Measurements from ENCODE around the gene HMGN3.
"Not testable (repeated sequence)": the region's sequence is repeated elsewhere in the genome, so short reads cannot be mapped to it uniquely, and the experiment has no call there.

HMGN3 gene

DNA sequence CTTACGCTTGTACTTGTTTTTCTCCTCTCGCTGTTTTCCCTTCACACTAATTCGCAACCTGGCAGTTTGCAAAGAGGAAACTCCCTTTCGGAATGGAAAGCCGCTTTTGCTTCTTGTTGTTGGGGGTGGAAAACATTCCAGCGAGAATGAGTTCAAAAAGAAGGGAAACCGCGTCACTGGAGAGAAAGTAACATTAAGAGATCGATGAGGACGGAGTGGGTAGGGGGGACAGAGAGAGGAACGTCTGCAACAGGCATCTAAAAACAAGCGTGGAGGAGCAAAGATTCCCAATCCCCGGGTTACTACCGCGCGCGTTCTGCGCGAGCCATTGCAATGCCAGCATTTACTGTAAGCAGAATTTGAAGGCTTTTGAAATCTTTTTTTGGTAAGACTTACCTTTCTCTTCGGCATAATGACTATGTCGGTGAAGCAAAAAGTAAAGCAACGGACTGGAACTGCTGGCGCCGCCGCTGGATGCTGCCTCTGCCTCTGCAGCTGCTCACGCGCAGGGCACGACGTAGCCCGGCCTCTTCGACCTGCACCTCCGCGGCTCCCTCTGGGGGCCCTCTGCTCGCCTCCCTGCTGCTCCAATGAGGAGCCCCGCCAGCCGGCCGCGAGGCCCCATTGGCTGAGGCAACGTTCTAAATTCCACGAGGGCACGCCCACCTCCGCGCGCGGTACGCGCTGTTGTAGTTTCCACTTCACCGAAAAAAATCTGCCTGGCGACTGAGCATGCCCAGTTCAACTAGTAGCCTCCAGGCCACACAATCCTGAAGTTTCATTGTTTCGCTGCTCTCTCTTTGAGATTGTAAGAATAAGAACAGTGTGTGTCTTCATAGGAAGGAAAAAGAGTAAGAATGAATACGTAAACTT is at the start of gene HMGN3:
Gene HMGN3, minus strand, starts transcription at position 533 of the 873 bp plus-strand sequence.
- peak; percentile 84 to 89 for DNase-seq (ENCODE audit: low read depth in 2 of 2, low spot score in 1 of 2)

DNA sequence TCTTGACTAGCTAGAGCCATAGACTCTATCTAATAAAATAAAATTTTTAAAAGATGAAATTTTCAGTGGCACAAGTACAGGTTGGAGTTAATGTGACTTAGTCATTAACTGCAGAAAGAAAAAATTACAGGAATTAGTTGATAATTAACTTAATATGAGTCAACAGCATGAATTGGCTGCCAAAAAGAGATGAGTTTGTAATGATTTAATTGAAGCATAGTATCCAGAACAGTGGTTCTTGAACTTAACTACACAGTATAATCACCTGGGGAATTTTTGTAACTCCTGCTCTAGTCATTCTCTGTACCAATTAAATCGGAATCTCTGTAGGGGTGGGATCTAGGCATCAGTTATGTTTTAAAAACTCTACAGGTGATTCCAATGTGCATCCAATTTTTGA is 46.3 kb upstream of the HMGN3 start:
- no peak for DNase-seq (ENCODE audit: low read depth in 2 of 2, low spot score in 1 of 2)

DNA sequence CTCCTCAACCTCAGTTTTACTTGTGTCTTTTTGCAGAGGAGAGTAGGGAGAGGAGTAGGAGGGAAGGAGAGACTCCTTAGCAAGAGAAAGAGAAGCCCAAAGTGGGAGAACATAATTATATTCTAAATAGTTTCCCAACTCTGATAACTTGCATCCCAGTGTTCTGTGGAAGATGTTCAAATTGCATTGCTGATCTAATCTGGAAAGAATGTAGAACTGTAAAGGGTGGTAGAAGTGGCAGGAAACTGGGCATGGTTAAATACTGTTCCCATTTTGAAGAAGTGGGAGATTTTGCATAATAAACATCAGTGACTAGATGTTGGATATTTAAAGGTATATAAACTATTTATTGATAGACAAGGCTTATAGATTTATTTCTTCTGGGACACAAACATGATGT is 42.6 kb upstream of the HMGN3 start:
- DNase-seq (ENCODE audit: low read depth in 2 of 2, low spot score in 1 of 2), result no peak

DNA sequence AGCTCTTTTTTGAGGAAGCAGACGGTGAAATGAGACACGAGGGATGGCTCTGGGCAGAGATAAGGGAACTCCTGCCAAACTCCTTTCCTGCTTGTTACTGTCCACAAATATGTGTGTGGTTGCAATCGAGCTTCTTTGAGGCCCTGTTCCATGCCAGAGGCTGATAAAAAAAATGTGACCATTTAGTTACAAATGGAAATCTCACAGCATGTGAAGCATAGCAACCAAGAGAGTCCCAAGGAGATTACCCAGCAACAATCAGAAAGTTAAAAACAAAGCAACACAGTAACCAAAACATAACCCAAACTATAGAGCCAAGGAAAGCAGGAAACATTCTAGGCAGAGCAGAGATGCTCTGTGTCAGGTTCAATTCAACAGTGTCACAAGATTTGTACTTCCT is 35.4 kb upstream of the HMGN3 start:
- DNase-seq (ENCODE audit: low read depth in 2 of 2, low spot score in 1 of 2), result no peak

DNA sequence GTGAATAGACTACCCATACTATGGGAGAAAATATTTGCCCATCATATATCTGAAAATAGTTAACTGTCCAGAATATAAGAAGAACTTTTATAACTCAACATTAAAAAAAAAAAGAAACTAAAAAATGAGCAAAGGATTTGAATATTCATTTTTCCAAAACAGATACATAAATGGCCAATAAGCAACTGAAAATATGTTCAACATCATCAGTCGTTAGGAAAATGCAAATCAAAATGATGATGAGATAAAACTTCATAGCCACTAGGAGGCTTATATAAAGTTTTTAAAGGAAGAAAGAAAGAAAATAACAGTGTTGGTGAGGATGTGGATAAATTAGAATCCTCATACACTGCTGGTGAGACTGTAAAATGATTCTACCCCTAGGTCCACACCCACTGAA is 32.6 kb upstream of the HMGN3 start:
- DNase-seq (ENCODE audit: low read depth in 2 of 2, low spot score in 1 of 2), result no peak

DNA sequence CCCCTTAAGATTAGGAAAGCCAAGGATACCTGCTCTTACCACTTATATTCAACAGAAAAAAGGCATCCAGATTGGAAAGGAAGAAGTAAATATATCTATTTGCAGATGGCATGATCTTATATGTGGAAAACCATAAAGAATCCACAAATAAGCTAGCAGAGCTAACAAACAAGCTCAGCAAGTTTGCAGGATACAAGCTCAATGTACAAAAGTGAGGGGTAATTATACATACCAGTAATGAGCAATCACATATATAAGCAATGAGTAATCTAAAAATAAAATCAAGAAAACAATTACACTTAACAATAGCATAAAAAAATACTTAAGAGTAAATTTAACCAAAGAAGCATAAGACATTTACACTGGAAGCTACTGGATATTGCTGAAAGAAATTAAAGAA is 31.6 kb upstream of the HMGN3 start:
- no peak for DNase-seq (ENCODE audit: low read depth in 2 of 2, low spot score in 1 of 2)

DNA sequence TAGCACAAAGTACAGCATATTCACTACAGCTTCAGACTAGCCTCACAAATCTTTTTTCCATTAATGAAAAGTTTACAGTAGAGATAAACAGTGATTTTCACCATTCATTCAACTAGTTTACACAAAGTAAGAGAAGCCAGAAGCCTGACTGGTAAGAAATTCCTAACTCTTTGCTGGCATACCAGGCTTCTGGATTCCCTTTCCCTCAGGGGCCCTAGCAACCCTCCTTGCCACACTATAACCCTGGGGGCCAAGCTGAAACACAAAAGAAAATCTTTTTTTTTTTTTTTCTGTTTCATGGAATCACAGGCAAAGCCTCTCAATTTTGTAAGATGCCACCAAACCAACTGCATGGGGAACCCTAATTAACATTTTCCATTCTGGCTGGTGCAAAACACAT is 28.9 kb upstream of the HMGN3 start:
- DNase-seq (ENCODE audit: low read depth in 2 of 2, low spot score in 1 of 2), result no peak

DNA sequence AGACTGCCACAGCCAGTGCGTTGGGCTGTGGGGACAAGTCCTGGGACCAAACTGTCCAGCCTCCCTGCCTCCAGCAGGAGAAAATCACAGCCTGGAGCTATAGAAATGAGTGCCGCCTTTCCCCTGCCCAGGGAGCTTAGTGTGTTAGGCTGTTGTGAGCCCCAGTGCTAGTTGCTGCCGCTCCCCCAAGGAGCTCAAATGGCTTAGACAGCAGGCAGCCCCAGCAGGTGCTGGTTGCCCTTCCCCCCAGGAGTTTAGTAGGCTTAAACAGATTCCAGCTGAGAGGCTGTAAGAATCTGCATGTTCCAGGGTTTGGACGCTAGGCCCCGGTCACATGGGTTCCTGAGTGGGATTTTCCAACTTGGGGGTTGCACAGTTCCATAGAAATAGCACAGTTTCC is 27.2 kb upstream of the HMGN3 start:
- no peak for DNase-seq (ENCODE audit: low read depth in 2 of 2, low spot score in 1 of 2)

DNA sequence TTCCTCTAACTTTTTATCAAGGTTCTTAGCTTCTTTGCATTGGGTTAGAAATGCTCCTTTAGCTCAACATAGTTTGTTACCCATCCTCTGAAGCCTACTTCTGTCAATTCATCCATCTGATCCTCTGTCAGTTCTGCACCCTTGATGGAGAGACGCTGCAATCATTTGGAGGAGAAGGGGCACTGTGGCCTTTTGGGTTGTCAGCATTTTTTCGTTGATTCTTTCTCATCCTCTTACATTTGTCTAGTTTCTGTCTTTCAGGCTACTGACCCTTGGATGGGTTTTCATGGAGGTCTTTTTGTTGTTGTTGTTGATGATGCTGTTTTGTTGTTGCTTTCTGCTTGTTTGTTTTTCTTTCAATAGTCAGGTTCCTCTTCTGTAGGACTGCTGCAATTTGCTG is 26.3 kb upstream of the HMGN3 start:
- DNase-seq (ENCODE audit: low read depth in 2 of 2, low spot score in 1 of 2), result no peak

DNA sequence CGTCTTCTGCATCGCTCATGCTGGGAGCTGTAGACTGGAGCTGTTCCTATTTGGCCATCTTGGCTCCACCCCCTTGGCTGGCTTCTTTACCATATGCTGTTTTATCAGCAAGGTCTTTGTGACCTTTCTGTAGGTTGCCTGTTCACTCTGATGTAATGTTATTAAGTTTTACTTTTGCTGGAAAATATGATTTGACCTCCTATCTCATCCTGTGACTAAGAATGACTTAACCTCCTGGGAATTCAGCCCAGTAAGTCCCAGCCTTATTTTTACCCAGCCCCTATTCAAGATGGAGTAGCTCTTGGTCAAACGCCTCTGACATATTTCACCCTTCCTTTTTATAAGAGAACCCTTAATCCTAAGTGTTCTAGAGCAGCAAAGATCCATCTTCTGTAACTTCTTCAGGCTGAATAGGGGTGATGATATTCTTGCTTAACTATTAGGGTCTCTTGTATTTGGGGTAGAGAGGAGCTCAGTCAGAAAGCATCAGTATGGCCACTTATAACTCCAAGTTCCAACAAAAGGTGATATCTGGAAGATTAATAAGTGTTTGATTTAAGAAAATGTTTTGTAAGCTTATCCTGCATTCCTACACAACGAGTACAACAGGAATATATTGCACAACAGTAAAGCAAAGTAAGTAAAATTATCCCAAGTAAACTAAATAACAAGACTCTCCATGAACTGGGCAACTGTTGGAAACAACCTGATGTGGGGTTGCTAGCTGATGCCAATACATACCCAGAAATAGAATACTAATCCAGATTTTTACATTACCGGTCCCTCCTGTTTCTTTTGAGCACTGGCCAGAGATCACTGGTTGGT is 23.1 kb upstream of the HMGN3 start:
- no peak for DNase-seq (ENCODE audit: low read depth in 2 of 2, low spot score in 1 of 2)

DNA sequence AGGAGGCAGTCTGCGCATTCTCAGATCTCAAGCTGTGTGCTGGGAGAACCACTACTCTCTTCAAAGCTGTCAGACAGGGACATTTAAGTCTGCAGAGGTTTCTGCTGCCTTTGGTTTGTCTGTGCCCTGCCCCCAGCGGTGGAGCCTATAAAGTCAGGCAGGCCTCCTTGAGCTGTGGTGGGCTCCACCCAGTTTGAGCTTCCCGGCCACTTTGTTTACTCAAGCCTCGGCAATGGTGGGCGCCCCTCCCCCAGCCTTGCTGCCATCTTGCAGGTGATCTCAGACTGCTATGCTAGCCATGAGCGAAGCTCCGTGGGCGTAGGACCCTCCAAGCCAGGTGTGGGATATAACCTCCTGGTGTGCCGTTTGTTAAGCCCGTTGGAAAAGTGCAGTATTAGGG is 22.3 kb upstream of the HMGN3 start:
- DNase-seq (ENCODE audit: low read depth in 2 of 2, low spot score in 1 of 2), result not testable (repeated sequence)

DNA sequence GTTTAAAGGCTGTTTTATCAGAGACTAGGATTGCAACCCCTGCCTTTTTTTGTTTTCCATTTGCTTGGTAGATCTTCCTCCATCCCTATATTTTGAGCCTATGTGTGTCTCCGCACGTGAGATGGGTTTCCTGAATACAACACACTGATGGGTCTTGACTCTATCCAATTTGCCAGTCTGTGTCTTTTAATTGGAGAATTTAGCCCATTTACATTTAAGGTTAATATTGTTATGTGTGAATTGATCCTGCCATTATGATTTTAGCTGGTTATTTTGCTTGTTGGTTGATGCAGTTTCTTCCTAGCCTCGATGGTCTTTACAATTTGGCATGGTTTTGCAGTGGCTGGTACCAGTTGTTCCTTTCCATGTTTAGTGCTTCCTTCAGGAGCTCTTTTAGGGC is 20.6 kb upstream of the HMGN3 start:
- not testable (repeated sequence) for DNase-seq (ENCODE audit: low read depth in 2 of 2, low spot score in 1 of 2)

DNA sequence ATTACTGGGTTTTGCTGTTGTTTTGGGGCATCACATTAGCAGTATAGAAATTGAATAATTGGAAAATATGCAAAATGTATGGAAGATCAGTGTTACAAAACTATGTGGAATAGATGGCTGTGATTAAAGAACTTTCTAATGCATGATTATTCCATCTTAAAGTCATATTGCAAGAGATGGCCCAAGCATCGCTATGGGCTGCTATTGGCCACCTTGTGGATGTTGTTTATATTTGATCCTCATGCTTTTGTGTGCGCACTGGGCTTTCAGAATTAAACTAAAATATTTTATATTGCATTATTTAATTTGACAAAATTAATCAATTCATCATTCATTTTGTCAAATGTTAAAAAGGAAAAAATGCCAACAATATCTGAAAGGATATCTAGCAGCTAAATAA is 16.1 kb upstream of the HMGN3 start:
- no peak for DNase-seq (ENCODE audit: low read depth in 2 of 2, low spot score in 1 of 2)

DNA sequence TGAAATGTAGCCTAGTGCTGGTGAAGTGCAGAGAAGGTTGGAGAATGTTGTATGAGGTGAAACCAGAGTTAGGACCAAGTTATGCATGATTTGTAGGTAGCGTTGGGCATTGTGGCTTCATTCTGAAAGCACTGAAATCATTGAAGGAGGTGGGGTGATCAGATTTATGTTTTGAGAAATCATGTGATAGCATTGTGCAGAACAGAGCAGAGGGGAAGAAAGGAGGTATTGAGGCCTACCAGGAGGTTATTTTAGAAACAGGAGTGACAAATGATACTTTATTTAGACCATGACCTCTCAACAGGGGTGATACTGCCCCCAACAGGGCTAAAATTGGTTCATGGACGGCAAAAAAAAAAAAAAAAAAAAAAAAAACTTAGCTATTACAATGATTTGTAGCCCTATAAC is 15.6 kb upstream of the HMGN3 start:
- no peak for DNase-seq (ENCODE audit: low read depth in 2 of 2, low spot score in 1 of 2)

DNA sequence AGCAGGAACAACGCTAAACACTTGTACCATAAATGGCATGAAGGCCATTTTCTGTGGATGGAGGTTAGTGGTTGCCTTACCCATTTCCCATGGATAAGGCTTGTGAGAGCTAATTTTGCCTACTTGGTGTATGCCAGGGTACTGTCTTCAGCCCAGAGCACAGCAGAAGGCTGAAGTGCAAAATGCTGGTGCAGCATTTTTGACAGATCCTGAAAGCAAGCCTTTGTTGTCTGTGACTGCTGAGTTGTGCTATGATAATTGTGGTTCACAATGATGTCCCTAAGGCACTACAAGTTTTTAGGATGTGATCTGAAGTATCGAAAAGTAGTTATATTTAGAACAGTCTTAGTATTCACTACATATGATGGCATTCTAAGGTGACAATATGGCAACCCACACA is 14.7 kb upstream of the HMGN3 start:
- no peak for DNase-seq (ENCODE audit: low read depth in 2 of 2, low spot score in 1 of 2)

DNA sequence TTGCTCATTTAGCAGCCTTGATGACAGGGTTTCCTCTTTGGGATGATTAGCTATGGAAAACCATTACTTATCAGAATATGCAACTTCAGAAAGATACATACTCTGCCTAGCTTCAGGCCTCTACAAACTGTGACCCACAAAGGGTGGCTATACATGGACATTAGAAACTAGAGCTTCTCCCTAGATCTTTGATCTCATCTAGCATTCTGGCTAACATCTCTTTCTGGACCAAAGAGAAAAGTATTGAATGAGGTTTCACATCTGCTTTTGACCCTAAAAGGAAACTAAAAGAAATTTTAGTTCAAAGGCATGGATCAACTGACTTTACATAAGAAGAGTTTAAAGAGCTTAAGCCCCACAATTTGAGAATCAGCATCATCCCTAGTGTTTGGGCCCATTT is 12.4 kb upstream of the HMGN3 start:
- no peak for DNase-seq (ENCODE audit: low read depth in 2 of 2, low spot score in 1 of 2)

DNA sequence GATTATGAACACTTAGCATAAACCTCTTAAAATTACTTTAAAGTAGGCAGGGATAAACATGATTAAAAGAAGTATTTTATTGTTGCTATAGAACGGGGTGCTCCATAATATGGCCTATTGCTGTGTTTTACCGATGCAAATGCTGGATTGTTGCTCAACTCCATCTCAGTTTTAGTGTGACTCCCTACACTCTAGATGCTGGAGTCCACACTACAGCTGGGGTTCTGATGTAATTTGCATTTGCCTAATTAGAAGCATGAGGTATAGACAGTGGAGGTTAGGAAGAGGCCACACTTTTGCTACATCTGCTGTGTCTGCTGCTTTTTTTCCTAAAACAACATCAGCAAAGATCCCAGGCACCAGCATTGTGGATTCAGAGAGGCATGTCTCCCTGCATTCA is 6.7 kb upstream of the HMGN3 start:
- no peak for DNase-seq (ENCODE audit: low read depth in 2 of 2, low spot score in 1 of 2)

DNA sequence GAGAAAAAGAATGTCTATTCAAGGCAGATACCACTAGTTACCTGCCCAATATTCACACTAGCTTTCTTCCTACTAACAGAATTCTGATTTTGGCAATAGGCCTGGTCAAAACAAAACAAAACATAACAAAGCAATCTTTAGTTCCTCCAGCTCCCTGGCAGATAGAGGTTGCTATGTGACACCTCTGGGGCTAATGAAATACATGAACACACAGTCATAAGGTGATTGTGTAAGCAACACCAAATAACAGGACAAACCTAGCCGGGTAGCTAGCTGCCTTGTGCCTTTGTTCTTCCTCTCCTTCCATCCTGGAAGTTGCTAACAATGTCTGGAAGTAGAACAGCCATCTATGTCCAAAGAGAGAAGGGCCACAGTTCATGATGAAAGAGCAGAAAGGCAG is 6.0 kb upstream of the HMGN3 start:
- no peak for DNase-seq (ENCODE audit: low read depth in 2 of 2, low spot score in 1 of 2)

DNA sequence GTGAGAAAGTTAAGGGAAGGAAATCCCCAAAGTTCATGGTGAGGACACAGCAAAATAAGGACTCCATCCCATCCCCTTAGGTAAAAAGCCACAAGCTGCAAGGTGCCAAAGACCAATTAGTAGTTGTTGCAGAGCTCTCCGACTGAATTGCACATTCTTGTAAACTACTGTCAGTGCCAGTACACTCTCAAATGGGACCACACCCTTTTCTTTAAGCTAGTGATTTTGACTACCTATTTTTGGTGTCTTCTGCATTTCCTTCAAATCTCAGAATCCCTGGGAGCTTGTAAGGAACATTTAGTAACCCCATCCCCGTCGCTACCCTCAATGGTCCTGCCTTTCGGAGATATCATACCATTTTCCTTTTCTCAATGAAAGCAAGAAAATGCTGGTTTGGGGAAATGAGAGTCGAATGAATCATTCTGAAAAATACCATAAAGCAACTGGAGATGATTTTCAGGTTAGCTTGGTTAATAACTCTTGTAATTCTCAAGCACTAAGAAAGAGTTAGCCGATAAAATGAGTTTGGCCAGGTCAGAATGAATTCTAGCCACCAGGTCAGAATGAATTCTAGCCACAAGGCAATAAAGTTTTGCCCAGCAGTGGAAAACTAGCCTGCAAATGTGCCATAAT is 5.2 kb upstream of the HMGN3 start:
- DNase-seq (ENCODE audit: low read depth in 2 of 2, low spot score in 1 of 2), result no peak

DNA sequence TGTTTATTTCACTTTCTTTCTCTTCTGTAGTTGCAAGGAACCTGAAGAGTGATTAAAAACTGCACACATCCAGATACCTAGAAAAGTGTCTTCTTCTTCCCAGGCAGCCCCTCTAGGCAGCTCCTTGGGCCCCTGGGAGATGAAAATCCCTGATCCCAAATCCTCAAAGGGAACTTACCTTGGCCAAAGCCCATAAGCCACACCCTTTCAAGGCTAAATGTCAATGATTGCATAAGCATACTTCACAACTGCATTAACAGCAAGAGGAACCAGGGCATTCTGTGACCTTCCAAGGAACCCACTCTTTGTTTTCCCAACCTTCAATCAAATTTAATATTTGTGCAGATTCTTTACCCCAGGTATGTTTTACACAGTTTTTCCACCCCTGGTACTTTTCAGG is 4.4 kb upstream of the HMGN3 start:
- no peak for DNase-seq (ENCODE audit: low read depth in 2 of 2, low spot score in 1 of 2)

DNA sequence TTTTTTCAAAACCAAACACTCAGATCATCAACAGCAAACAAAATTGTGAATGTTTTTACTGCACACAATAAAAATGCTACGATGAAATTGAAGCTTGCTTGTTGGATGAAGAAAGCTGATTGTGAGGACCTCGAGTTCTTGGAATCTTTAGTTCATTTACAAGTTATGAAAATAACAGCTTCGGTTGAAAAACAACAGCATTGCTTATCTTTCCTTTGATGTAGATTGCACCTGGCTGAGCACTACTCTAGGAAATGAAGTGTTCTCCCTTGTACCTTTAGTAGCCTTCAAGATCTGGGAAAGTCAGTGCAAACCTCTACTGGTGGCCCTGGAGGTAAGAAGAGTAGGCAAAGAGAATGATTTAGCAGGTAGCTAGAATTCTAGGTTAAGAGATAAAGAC is 2.2 kb upstream of the HMGN3 start:
- DNase-seq (ENCODE audit: low read depth in 2 of 2, low spot score in 1 of 2), result no peak

DNA sequence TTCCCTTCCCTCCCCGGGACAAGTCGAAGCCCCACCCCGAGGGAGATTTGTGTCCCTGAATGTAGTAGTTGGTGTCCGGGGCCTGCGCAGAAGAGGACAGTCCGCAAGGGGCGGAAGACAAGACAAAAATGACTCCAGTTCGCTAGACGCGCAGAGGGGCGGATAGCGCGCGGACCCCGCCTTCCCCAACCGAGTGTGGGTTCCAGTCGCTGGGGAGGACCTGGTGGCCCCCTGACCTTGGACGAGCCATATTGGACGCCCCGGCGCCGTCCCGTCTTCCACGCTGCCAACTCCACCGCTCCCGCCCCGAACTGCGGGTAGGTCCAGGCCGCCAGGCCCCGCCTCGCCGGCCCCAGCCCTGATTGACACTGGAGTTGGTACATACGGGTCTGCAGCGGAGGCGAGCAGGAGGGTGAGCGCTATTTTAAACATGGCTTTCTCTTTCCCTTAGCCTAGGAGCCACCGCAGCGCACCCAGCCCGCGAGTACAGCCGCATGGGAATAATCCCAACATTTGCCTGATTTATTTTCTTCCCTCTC is 802 bp downstream of the HMGN3 start:
- DNase-seq (ENCODE audit: low read depth in 2 of 2, low spot score in 1 of 2), result peak; percentile 16 to 38

Measured in stimulated activated CD8-positive, alpha-beta memory T cell treated with anti-CD3 and anti-CD28 coated beads, Interleukin-4, amount 100 ng/mL, for 4 hours (primary cell).